Testis (tissue), 3 donors: Measurements from ENCODE around the gene TEAD3. TPM values are rescaled to one million over a fixed set of nuclear protein-coding genes. Genes with fewer than 3 reads are reported as not detected.

Source experiments
- DNase-seq: peaks from one replicate; pipeline ENCODE4 v3.0.0-alpha.2; 2019
- H3K27ac ChIP-seq, 2 donors: fragments of 200-600 bp; sonication (generic); one replicate each; pipeline ENCODE4 v1.5.1; 2019
- H3K27me3 ChIP-seq: fragments of 200-600 bp; sonication (generic); one replicate; pipeline ENCODE4 v1.5.1; 2019
- H3K36me3 ChIP-seq: fragments of 200-600 bp; sonication (generic); one replicate; pipeline ENCODE4 v1.5.1; 2017; ENCODE audit warnings: low read depth; ENCODE audit errors: missing control alignments
- H3K4me1 ChIP-seq: fragments of 200-600 bp; sonication (generic); one replicate; pipeline ENCODE4 v1.5.1; 2019
- H3K4me3 ChIP-seq, 2 donors: fragments of 200-600 bp; sonication (generic); one replicate each; pipeline ENCODE4 v1.5.1; 2017 to 2019
- H3K9me3 ChIP-seq: fragments of 200-600 bp; sonication (generic); one replicate; pipeline ENCODE4 v1.5.1; 2017
- POLR2A ChIP-seq: fragments of 450-650 bp; IDR thresholded peaks from one replicate; pipeline ENCODE4 v1.6.1; 2017; ENCODE audit warnings: antibody characterized with exemption, mild to moderate bottlenecking, moderate library complexity
- WGBS, 2 donors: methylation state at CpG; one replicate each; pipeline ENCODE4 v1.1.5; 2018; 5-methylcytosine and 5-hydroxymethylcytosine counted together
- intact Hi-C: fragments of 100-400 bp; cut with DNase I; formaldehyde crosslinking; loops from one replicate; pipeline ENCODE4 v1.15.1; 2023; ENCODE audit warnings: low total_unique reads
- polyA plus RNA-seq: library from polyadenylated mRNA; stranded (reverse); fragments of 350-450 nt; fragmentation: Illumina TruSeq; extraction: RNeasy Lipid Tissue Mini Kit (QIAGEN cat#74804); gene quantifications from one replicate; pipeline ENCODE4 v1.2.3, GENCODE V29; 2014; ENCODE audit warnings: low read depth, low replicate concordance; ENCODE audit not compliant: insufficient read depth
- total RNA-seq, 2 donors: library from RNA; depleted of rRNA; stranded (reverse); fragments of >200 nt; gene quantifications; one replicate each; pipeline ENCODE4 v1.2.3, GENCODE V29; 2016
- TF ChIP-seq, protein P1 (sequence below), 3 experiments: fragments of 450-650 bp in 2 of 3; fragments of 200-600 bp in 1 of 3; sonication (generic) in 1 of 3; IDR thresholded peaks; one replicate each; pipeline ENCODE4 v1.5.1; 2016 to 2019; ENCODE audit warnings: antibody characterized with exemption in 3 of 3, mild to moderate bottlenecking in 2 of 3, moderate library complexity in 1 of 3

The TEAD3 gene
- total and polyA plus RNA-seq, 3 donors from 2014 or later, result 10.6 to 17.8 (median 16.2) TPM

DNA sequence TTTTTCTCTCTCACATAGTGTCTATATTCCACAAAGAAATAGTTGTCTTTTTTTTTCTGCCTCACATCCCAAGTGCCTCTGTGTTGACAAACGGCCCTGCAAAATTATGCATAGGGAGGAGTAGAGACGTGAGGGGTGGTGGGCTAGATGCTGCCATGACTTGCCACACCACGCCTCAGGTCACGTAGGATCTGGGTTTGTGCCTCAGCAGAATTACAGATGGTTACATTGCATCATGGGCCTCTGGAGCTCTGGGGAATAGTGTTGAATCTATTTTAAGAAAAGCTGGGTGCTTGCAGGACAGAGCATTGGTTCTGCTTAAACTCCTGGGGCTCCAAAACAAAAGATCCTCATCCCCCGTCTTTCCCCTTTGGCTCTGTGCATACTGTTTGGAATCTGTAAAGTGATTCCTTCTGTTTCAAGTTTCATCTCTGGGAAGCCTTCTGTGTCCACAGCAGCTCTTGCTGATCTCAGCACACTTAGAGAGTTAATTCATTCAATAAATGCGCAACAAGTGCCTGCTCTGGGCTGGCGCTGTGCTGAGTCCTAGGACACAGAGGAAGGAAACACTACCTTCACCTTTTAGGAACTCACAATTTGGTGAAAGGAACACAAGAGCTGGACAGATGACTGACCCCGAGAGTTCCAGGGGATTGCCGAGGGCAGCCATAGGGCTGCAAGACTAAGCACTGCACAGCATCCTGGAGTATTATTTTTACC is 42.3 kb downstream of the TEAD3 start:
- no peak for DNase-seq
- TF ChIP-seq, protein P1, sequence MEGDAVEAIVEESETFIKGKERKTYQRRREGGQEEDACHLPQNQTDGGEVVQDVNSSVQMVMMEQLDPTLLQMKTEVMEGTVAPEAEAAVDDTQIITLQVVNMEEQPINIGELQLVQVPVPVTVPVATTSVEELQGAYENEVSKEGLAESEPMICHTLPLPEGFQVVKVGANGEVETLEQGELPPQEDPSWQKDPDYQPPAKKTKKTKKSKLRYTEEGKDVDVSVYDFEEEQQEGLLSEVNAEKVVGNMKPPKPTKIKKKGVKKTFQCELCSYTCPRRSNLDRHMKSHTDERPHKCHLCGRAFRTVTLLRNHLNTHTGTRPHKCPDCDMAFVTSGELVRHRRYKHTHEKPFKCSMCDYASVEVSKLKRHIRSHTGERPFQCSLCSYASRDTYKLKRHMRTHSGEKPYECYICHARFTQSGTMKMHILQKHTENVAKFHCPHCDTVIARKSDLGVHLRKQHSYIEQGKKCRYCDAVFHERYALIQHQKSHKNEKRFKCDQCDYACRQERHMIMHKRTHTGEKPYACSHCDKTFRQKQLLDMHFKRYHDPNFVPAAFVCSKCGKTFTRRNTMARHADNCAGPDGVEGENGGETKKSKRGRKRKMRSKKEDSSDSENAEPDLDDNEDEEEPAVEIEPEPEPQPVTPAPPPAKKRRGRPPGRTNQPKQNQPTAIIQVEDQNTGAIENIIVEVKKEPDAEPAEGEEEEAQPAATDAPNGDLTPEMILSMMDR (IDR thresholded peaks at IDR 0.05), result no peak
- TF ChIP-seq POLR2A, result no peak
- Histone ChIP-seq H3K4me1 (peaks cover 14% of the 10 kb centered on the region), H3K36me3 (no peaks in the 10 kb centered on the region), H3K27ac (no peak overlapping the region), H3K27me3 (no peaks in the 10 kb centered on the region), H3K4me3 (no peak overlapping the region), H3K9me3 (no peaks in the 10 kb centered on the region)
- WGBS, 2 donors, result 91% methylated on average over 9 of the region's 9 CpGs
- intact Hi-C loops, result loop anchor here (5.0 kb wide), 1 partner anchor 97 kb away; no protein-coding TSS in a partner anchor

DNA sequence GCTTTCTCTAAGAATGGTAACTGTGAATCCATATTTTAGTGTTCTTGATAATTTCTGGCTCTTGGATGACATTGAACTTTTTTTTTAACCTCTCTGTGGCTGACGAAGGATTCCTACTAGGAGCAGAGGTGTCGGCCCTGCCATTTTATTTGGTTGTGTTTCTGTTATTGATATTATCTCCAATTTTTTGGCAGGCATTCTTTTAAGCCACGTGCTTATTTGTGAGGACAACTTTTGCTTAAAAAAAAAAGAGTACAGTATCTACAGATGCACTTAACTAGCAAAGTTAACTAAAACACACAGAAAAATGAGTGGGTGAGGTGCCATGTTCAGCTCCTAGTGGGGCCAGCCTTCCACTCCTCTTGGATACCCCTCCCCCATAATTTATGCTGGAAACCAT is 43.6 kb downstream of the TEAD3 start:
- peak overlapping the region; percentile 61 to 67 for H3K4me3 ChIP-seq
- DNase-seq, result no peak
- no peak overlapping the region for H3K27ac ChIP-seq
- TF ChIP-seq, protein P1 (IDR thresholded peaks at IDR 0.05), result no peak
- no peak for TF ChIP-seq POLR2A
- H3K9me3 ChIP-seq, result no peaks in the 10 kb centered on the region
- no peaks in the 10 kb centered on the region for H3K27me3 ChIP-seq
- no peaks in the 10 kb centered on the region for H3K36me3 ChIP-seq
- 8 to 11% methylated on average over 3 of the region's 3 CpGs for WGBS, 2 donors
- intact Hi-C loops, result loop anchor here (5.0 kb wide), 1 partner anchor 96 kb away; no protein-coding TSS in a partner anchor
- H3K4me1 ChIP-seq, result peaks cover 14% of the 10 kb centered on the region

DNA sequence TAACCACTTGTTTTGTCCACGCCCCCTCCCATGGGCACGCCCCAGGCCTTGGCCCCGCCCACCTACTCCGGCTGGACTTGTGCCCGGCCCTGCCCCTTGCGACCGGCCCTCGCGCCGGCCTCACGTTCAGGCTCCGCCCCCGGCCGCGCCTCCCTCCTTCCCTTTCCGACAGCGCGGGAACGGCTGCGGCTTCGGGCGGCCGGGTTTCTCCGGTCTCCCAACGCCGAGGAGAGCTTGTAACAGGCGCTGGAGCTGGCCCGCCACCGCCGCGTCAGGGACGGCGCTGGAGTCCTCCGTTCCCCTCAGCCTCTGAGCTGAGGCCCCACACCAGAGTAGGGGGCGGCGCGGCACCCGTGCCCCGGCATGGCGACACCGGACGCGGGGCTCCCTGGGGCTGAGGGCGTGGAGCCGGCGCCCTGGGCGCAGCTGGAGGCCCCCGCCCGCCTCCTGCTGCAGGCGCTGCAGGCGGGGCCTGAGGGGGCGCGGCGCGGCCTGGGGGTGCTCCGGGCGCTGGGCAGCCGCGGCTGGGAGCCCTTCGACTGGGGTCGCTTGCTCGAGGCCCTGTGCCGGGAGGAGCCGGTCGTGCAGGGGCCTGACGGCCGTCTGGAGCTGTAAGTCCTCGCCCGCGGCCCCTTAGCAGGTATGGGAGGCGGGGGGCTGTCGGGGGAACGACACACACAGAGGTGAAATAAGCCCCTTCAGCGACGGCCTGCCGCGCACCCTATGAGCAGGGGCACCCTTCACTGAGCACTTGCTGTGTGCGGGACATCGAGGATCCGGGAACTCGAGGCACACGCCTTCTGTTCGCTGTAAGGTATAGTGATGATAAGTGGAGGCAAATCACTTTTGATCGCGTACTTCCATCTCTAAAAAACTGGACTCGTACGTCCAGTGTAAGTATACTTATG is 44.4 kb downstream of the TEAD3 start, which contains the start of gene FANCE:
TSS of gene FANCE (plus strand) at position 156 of the 908 bp plus-strand sequence. CDS start at position 364, 208 bp downstream.
- Histone ChIP-seq H3K27me3 (no peaks in the 10 kb centered on the region), H3K9me3 (no peaks in the 10 kb centered on the region), H3K4me1 (peaks cover 14% of the 10 kb centered on the region), H3K36me3 (no peaks in the 10 kb centered on the region), H3K4me3 (peak within 1 kb of the TSS; percentile 61 to 67), H3K27ac (peak within 1 kb of the TSS in 1 of 2 donors; percentile 74)
- intact Hi-C loops, result loop anchor here (5.0 kb wide), 1 partner anchor 95 kb away; no protein-coding TSS in a partner anchor
- DNase-seq, result peak; percentile 97
- 1% methylated on average over 18 to 66 of the region's 87 CpGs for WGBS, 2 donors
- TF ChIP-seq POLR2A, result no peak
- TF ChIP-seq, protein P1 (IDR thresholded peaks at IDR 0.05), result no peak

DNA sequence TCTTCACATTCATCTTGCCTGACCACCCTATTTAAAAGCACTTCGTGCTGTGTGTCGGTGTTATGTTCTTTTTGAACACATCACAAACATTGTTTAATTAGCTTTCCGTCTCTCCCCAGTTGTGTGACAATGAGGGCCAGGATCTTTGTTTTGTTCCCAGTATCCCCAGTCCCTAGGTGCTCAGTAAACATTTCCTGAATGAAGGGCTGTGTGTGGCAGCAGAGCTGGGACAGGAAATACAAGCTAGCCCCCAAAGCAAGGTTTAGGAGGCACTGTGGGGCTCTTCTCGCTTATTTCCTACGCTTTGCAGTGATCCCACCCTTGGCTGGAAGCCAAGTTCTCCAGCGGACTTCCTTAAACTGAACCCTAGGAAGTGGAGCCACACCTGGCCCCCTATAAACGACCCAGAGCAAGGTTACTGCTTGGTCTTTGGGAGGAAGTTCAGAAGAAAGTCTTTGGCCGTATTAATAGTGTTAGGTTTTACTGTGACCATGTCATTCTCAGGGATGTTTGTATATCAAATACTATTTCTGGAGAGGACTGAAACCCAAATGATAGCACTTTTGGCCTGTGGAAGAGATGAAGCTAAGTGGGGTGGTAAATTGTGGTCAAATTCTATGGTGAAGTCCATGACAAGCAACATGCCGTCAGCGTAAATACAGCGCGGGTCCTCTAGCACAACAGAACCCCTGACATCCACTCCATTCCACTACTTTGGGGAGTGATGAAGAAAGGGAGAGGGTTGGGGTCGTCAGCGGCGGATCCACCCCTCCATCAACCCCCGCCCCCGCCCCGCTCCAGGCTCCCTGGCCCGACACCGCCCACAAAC is 45.3 kb downstream of the TEAD3 start:
- peak overlapping the region; percentile 61 to 67 for H3K4me3 ChIP-seq
- no peaks in the 10 kb centered on the region for H3K27me3 ChIP-seq
- H3K9me3 ChIP-seq, result no peaks in the 10 kb centered on the region
- peak overlapping the region in 1 of 2 donors; percentile 74 for H3K27ac ChIP-seq
- peaks cover 14% of the 10 kb centered on the region for H3K4me1 ChIP-seq
- 11 to 14% methylated on average over 20 of the region's 20 CpGs for WGBS, 2 donors
- intact Hi-C loops, result loop anchor here (5.0 kb wide), 1 partner anchor 94 kb away; no protein-coding TSS in a partner anchor
- TF ChIP-seq, protein P1 (IDR thresholded peaks at IDR 0.05), result no peak
- no peak for TF ChIP-seq POLR2A
- no peak for DNase-seq
- no peaks in the 10 kb centered on the region for H3K36me3 ChIP-seq
